Osteocyte (in vitro differentiated cells): Measurements from ENCODE around the gene CANT1. TPM values are rescaled to one million over a fixed set of nuclear protein-coding genes. Genes with fewer than 3 reads are reported as not detected.

Source experiments
- DNase-seq: peaks from one replicate; pipeline ENCODE4 v3.0.0; 2021; ENCODE audit warnings: mixed read lengths; ENCODE audit not compliant: unreplicated experiment; ENCODE audit errors: extremely low spot score
- H3K27ac Mint-ChIP-seq: one replicate; pipeline ENCODE4 v1.8.0; 2021; ENCODE audit warnings: mild to moderate bottlenecking, mixed read lengths; ENCODE audit not compliant: unreplicated experiment
- H3K27me3 Mint-ChIP-seq: one replicate; pipeline ENCODE4 v1.8.0; 2021; ENCODE audit warnings: mixed read lengths; ENCODE audit not compliant: unreplicated experiment
- H3K36me3 Mint-ChIP-seq: one replicate; pipeline ENCODE4 v1.8.0; 2021; ENCODE audit warnings: mixed read lengths; ENCODE audit not compliant: unreplicated experiment
- H3K4me1 Mint-ChIP-seq: one replicate; pipeline ENCODE4 v1.8.0; 2021; ENCODE audit warnings: mixed read lengths; ENCODE audit not compliant: unreplicated experiment
- H3K4me3 Mint-ChIP-seq: one replicate; pipeline ENCODE4 v1.8.0; 2021; ENCODE audit warnings: mild to moderate bottlenecking, moderate library complexity, mixed read lengths; ENCODE audit not compliant: unreplicated experiment
- H3K9me3 Mint-ChIP-seq: one replicate; pipeline ENCODE4 v1.8.0; 2021; ENCODE audit warnings: mixed read lengths; ENCODE audit not compliant: unreplicated experiment
- CTCF ChIP-seq: fragments of 200-600 bp; sonication (generic); IDR thresholded peaks from 2 replicates; pipeline ENCODE4 v1.5.0; 2021; ENCODE audit warnings: antibody characterized with exemption, mild to moderate bottlenecking, moderate library complexity
- long read RNA-seq: library from polyadenylated mRNA; unstranded; transcript quantifications from one replicate; pipeline ENCODE4 v2.0.0, GENCODE V29; 2021
- total RNA-seq: library from RNA; stranded (reverse); gene quantifications from 2 replicates; pipeline ENCODE4 v1.2.1, GENCODE V29; 2021

CANT1 gene
- total RNA-seq: 61.1 and 62.3 TPM in 2 replicates
- long read RNA-seq, partial matches to known transcripts: 1 of 4 reads
- long read RNA-seq, other reads (novel, unspliced or antisense): 3 of 4 reads

GRCh38 chr17:79009397-79010303 is at the start of gene CANT1:
CANT1 (minus strand) TSS chr17:79009764; CDS start chr17:78997622, 12,142 bp downstream.
- peak within 1 kb of the TSS; percentile 89 for H3K27ac Mint-ChIP-seq
- H3K27me3 Mint-ChIP-seq: peaks cover 2% of the 10 kb centered on the region
- H3K36me3 Mint-ChIP-seq: peaks cover 2% of the 10 kb centered on the region
- peaks cover 7% of the 10 kb centered on the region for H3K9me3 Mint-ChIP-seq
- DNase-seq: peak; percentile 97
- TF ChIP-seq CTCF: no peak
- H3K4me1 Mint-ChIP-seq: peaks cover 39% of the 10 kb centered on the region
- H3K4me3 Mint-ChIP-seq: peak within 1 kb of the TSS; percentile 86

DNA sequence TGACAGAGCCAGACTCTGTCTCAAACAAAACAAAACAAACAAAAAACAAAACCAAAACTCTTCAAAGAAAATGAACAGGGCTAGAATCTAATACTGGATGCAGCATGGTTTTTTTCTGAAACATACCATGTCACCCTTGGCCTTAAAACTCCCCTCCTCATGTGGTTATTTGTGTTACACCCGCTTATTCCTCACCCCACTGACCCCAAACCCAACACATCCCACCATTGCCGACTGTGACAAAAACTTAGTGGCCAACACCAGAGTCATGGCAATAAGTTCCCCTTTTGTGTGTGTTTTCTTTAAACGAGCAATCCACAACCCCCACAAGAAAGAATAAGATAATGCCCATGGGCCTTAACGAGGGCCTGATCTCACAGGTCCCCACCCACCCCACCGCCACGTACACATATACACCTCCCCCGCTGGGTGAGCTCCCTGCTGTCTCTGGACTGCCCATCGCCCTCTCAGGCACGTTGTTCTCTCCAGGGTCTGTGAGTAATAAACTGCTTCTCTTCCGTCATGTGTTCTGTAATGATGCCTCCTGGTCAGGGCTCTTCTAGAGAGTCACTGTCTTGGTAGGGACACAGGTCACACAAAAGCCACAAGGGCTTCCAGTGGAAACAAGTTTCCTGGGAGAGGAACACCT is 48.3 kb upstream of the CANT1 start:
- H3K4me1 Mint-ChIP-seq: peaks cover 8% of the 10 kb centered on the region
- TF ChIP-seq CTCF: no peak
- DNase-seq: no peak
- H3K27me3 Mint-ChIP-seq: peaks cover 12% of the 10 kb centered on the region
- no peak overlapping the region for H3K4me3 Mint-ChIP-seq
- peaks cover 2% of the 10 kb centered on the region for H3K36me3 Mint-ChIP-seq
- H3K27ac Mint-ChIP-seq: no peak overlapping the region
- H3K9me3 Mint-ChIP-seq: peaks cover 21% of the 10 kb centered on the region

DNA sequence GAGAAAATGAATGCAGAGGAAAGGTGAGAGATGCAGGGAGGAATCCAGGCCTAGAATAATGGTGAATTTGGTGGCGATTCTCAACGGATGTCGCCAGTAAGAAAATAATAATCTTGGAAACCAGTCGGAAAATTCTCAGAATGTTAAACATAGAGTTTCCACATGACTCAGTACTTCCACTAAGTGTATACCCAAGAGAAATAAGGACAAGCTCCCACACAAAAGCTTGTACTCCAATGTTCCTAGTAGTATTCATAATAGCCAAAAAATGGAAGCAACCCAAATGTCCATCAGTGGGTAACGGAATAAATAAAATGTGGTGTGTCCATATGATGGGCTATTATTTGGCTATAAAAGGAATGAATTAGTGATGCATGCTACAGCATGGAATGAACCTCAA is 45.6 kb upstream of the CANT1 start:
- no peak for TF ChIP-seq CTCF
- H3K9me3 Mint-ChIP-seq: peaks cover 21% of the 10 kb centered on the region
- no peak overlapping the region for H3K27ac Mint-ChIP-seq
- DNase-seq: no peak
- peaks cover 17% of the 10 kb centered on the region for H3K36me3 Mint-ChIP-seq
- no peak overlapping the region for H3K4me3 Mint-ChIP-seq
- peaks cover 8% of the 10 kb centered on the region for H3K27me3 Mint-ChIP-seq
- H3K4me1 Mint-ChIP-seq: peaks cover 8% of the 10 kb centered on the region

DNA sequence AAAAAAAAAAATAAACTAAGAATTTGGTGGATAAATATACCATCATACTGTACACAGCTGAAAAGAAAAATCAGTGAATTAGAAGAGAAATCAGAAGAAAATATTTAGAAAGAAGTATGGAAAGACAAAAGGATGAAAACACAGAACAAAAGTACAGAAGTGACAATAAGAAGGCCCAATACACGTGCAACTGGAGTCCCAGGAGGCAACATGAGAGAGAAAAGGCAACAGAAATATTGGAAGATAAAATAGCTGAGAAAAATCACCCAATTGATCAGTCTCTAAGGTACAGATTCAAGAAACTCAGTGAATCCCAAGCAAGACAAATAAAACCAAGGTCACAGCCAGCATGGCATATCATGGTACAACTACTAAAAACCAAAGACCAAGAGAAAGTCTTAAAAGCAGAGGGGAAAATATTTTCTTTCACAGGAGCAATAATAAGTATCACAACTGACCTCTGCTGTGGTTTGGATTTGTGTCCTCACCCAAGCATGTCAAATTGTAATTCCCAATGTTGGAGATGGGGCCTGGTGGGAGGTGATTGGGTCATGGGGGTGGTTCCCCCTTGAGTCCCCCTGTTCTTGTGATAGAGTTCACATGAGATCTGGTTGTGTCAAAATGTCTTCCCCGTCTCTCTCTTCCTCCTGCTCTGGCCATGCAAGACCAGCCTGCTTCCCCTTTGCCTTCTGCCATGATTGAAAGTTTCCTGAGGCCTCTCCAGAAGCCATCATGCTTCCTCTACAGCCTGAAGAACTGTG is 44.8 kb upstream of the CANT1 start:
- H3K4me1 Mint-ChIP-seq: peaks cover 8% of the 10 kb centered on the region
- peaks cover 24% of the 10 kb centered on the region for H3K36me3 Mint-ChIP-seq
- H3K27me3 Mint-ChIP-seq: peaks cover 9% of the 10 kb centered on the region
- no peak overlapping the region for H3K27ac Mint-ChIP-seq
- no peak for TF ChIP-seq CTCF
- peaks cover 21% of the 10 kb centered on the region for H3K9me3 Mint-ChIP-seq
- no peak overlapping the region for H3K4me3 Mint-ChIP-seq
- no peak for DNase-seq
